ENCODE results near the gene SLCO1A2. TPM values are rescaled to one million over a fixed set of nuclear protein-coding genes. Genes with fewer than 3 reads are reported as not detected.

Gene SLCO1A2
- total RNA-seq, 2 donors from 2014 or later: not detected

DNA sequence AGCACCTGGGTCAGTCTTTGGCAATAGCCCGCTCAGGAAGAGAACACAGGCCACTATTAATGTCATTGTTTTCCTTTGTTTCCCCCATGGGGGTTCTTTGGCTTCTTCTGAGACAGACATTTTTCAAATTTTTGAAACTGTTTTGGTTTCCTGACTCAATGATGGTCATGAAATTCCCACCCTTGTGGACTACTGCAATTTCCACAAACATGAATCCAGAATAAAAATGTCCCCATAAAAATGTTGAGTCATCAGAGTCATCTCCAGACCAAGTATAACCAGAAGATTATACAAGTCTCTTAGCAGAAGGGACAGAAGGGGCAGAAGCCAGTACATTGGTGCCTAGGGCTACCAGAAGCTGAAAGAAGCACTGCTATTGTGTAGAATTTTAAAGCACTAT is 29.1 kb downstream of the SLCO1A2 start:
- DNase-seq (no peak), ATAC-seq (replicated peaks in 1 of 2) (no peak)
- no peaks in the 10 kb centered on the region for H3K36me3 Mint-ChIP-seq (ENCODE audit: insufficient read depth in 2 of 2)
- no peak overlapping the region for H3K27ac Mint-ChIP-seq
- peaks cover 16% of the 10 kb centered on the region for H3K27me3 Mint-ChIP-seq (ENCODE audit: low read depth)
- no peak overlapping the region for H3K4me3 Mint-ChIP-seq
- no peaks in the 10 kb centered on the region for H3K4me1 Mint-ChIP-seq (ENCODE audit: low read depth)
- H3K9me3 Mint-ChIP-seq: no peaks in the 10 kb centered on the region

DNA sequence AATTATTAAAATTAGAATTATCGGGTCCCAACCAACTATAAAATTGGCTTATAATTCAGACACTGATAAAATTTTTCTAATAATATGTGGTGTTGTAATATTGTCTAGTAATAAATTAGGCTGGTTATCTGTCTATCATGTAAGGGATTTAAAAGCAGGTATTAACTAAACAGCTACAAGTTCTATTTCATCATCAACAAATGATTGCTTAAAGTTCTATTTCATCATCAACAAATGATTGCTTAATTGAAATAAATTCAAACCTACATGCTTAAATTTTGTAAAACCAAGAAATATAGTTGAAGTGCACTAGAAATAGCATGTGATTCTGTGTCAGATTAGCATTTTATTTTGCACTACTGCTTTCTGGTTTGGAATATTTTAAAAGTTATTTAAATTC is 34.1 kb downstream of the SLCO1A2 start:
- no peaks in the 10 kb centered on the region for H3K36me3 Mint-ChIP-seq (ENCODE audit: insufficient read depth in 2 of 2)
- DNase-seq (no peak), ATAC-seq (replicated peaks in 1 of 2) (no peak)
- H3K27ac Mint-ChIP-seq: no peak overlapping the region
- peaks cover 21% of the 10 kb centered on the region for H3K27me3 Mint-ChIP-seq (ENCODE audit: low read depth)
- no peaks in the 10 kb centered on the region for H3K9me3 Mint-ChIP-seq
- no peaks in the 10 kb centered on the region for H3K4me1 Mint-ChIP-seq (ENCODE audit: low read depth)
- H3K4me3 Mint-ChIP-seq: no peak overlapping the region

DNA sequence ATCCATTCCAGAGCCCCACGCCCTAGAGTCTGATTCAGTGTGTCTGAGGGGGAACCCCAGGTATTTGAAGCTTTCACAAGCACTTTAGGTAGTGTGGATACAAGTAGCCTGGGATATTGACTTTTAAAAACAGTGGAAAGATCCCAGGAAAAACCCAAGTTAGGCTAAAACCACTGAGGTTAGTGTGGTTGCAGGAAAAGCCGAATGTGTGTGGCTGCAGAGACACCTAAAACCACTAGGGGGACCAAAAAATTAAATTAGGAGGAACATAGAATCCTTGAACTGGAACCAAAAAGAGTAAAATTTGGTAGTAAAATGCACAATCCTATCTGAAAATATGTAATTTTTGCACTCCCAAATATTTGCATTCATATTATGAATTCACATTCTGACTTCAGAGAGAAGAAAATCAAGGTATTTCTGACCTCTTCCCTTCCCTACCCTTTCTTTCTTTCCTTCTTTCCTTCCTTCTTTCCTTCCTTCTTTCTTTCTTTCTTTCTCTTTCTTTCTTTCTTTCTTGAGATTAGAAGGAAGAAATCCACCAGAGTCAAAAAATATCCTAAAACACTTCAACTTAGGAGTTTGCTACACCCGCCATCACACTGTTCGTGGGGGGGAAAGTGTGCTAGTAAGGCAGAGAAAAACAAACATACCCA is 37.8 kb downstream of the SLCO1A2 start:
- H3K27me3 Mint-ChIP-seq (ENCODE audit: low read depth): peaks cover 16% of the 10 kb centered on the region
- ATAC-seq (replicated peaks in 1 of 2): no peak
- H3K9me3 Mint-ChIP-seq: no peaks in the 10 kb centered on the region
- DNase-seq: peak in 1 of 2 donors; percentile 1
- H3K27ac Mint-ChIP-seq: no peak overlapping the region
- no peaks in the 10 kb centered on the region for H3K4me1 Mint-ChIP-seq (ENCODE audit: low read depth)
- no peak overlapping the region for H3K4me3 Mint-ChIP-seq
- H3K36me3 Mint-ChIP-seq (ENCODE audit: insufficient read depth in 2 of 2): no peaks in the 10 kb centered on the region

DNA sequence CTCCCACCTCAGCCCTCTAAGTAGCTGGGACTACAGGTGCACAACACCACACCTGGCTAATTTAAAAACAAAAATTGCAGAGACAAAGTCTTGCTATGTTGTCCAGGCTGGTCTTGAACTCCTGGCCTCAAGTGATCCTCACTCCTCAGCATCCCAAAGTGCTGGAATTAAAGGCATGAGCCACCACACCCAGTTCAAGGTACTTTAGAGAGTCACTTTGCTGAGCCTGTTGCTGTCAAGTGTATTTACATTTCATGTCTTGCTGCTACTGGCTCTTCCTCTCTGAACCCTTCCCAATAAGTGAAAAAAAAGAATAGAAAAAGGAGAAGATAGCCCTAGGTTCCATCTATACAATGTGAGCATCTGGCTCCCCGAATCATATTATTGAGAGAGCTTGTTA is 38.4 kb downstream of the SLCO1A2 start:
- ATAC-seq (replicated peaks in 1 of 2) (no peak), DNase-seq (no peak)
- H3K27me3 Mint-ChIP-seq (ENCODE audit: low read depth): peaks cover 13% of the 10 kb centered on the region
- H3K27ac Mint-ChIP-seq: no peak overlapping the region
- no peaks in the 10 kb centered on the region for H3K36me3 Mint-ChIP-seq (ENCODE audit: insufficient read depth in 2 of 2)
- H3K4me3 Mint-ChIP-seq: no peak overlapping the region
- no peaks in the 10 kb centered on the region for H3K9me3 Mint-ChIP-seq
- no peaks in the 10 kb centered on the region for H3K4me1 Mint-ChIP-seq (ENCODE audit: low read depth)

DNA sequence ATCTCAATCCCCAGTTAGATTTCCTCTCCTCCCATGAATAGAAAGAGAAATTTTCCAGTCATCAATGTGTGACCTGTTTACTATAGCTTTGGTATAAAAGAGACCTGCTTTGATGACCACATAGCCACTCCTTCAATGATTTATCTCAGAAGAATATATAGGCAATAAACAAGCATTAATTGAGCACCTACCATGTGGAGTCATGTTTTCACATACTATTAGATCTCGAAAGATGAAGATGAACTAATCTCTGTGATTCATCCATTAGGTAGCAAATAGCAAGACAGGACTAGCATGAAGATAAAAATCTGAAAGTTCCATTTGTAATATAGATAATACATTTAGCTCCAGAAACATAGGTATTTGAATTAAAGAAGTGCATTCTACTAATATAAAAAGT is 40.5 kb downstream of the SLCO1A2 start:
- no peaks in the 10 kb centered on the region for H3K4me1 Mint-ChIP-seq (ENCODE audit: low read depth)
- no peak for ATAC-seq (replicated peaks in 1 of 2)
- no peaks in the 10 kb centered on the region for H3K9me3 Mint-ChIP-seq

DNA sequence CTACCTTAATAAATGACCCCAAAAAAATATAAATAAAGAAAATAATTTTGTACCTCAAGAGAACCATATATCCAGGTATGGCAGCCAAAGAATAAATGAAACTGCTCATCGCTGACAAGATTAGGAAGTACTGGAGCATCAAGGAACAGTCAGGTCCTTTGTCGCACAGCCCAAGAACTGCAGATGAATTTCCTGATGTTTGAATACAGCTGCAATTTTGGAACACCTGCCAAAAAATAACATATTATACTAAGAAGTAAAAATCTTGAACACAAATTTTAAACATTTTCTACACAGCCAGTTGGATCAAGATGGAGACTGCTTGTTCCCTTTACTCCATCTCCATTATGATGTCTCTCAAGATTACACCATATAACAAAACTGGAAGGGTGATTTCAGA is 42.6 kb downstream of the SLCO1A2 start:
- Mint-ChIP-seq H3K27me3 (ENCODE audit: low read depth) (peaks cover 10% of the 10 kb centered on the region), H3K27ac (no peak overlapping the region), H3K4me3 (no peak overlapping the region), H3K36me3 (ENCODE audit: insufficient read depth in 2 of 2) (no peaks in the 10 kb centered on the region), H3K9me3 (no peaks in the 10 kb centered on the region), H3K4me1 (ENCODE audit: low read depth) (no peaks in the 10 kb centered on the region)
- no peak for ATAC-seq (replicated peaks in 1 of 2)
- no peak for DNase-seq

More for the DNA sequence above, 40.5 kb downstream of the SLCO1A2 start:
- Mint-ChIP-seq H3K27me3 (ENCODE audit: low read depth) (peaks cover 13% of the 10 kb centered on the region), H3K4me3 (no peak overlapping the region), H3K27ac (no peak overlapping the region), H3K36me3 (ENCODE audit: insufficient read depth in 2 of 2) (no peaks in the 10 kb centered on the region)
- DNase-seq: no peak

DNA sequence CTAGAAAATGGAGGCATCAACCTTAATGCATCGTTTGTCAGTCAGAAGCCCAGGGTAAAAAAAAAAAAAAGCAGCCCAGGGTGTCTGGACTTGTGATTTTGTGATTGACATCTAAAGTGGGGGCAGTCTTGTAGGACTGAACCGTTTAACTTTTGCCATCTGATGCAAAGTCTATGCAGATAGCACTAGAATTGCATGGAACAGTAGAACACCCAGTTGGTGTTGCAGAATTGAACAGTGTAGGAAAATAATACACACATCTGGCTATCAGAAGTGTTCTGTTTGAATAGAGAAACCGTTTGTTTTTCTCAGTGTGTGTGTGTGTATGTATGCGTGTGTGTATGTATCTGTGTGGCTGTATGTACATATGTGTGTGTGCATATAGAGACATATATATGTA is 45.0 kb downstream of the SLCO1A2 start:
- Mint-ChIP-seq H3K4me1 (ENCODE audit: low read depth) (no peaks in the 10 kb centered on the region), H3K27me3 (ENCODE audit: low read depth) (no peaks in the 10 kb centered on the region), H3K9me3 (no peaks in the 10 kb centered on the region), H3K36me3 (ENCODE audit: insufficient read depth in 2 of 2) (no peaks in the 10 kb centered on the region), H3K27ac (no peak overlapping the region), H3K4me3 (no peak overlapping the region)
- ATAC-seq (replicated peaks in 1 of 2): no peak
- DNase-seq: no peak

DNA sequence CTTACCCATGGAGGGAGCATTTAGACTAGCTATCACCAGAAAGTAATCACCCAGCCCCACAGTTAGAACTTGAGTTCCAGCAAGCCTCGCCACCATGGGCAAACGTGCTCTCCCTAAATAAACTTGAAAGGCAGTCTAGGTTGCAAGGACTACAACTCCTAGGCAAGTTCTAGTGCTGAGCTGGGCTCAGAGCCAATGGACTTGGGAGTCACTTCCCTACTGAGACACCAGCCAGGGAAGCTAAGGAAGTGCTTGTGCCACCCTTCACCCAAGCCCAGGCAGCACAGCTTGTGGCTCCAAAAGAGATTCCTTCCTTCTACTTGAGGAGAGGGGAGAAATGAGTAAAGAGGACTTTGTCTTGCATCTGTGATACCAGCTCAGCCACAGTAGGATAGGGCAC is 57.9 kb downstream of the SLCO1A2 start:
- H3K4me1 Mint-ChIP-seq (ENCODE audit: low read depth): no peaks in the 10 kb centered on the region
- no peak overlapping the region for H3K27ac Mint-ChIP-seq
- ATAC-seq (replicated peaks in 1 of 2): no peak
- no peaks in the 10 kb centered on the region for H3K36me3 Mint-ChIP-seq (ENCODE audit: insufficient read depth in 2 of 2)
- no peaks in the 10 kb centered on the region for H3K9me3 Mint-ChIP-seq
- peaks cover 13% of the 10 kb centered on the region for H3K27me3 Mint-ChIP-seq (ENCODE audit: low read depth)
- no peak overlapping the region for H3K4me3 Mint-ChIP-seq
- DNase-seq: no peak

DNA sequence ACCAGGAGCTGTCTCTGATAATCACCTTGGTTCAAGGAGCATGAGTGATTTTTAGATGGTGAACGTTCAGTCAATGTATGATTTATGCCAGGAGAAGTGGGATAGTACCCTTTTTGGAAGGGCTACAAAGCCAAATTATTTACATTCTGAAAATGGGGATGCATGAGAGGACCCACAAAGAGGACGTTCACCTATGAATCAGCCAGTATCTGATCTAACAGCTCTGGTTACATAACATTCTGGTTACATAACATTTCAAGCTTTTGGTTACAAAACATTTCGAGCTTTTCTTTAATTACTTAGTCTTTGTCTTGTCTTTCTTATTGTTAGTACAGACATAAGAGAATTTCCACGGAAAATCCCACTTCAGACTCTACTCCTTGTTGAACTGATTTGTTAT is 68.8 kb downstream of the SLCO1A2 start:
- H3K9me3 Mint-ChIP-seq: peaks cover 5 to 6% of the 10 kb centered on the region in 2 donors
- peaks cover 2 to 5% of the 10 kb centered on the region in 2 donors for H3K36me3 Mint-ChIP-seq (ENCODE audit: insufficient read depth in 2 of 2)
- no peak overlapping the region for H3K27ac Mint-ChIP-seq
- peaks cover 13% of the 10 kb centered on the region for H3K27me3 Mint-ChIP-seq (ENCODE audit: low read depth)
- no peaks in the 10 kb centered on the region for H3K4me1 Mint-ChIP-seq (ENCODE audit: low read depth)
- H3K4me3 Mint-ChIP-seq: no peak overlapping the region
- ATAC-seq (replicated peaks in 1 of 2) (no peak), DNase-seq (no peak)

DNA sequence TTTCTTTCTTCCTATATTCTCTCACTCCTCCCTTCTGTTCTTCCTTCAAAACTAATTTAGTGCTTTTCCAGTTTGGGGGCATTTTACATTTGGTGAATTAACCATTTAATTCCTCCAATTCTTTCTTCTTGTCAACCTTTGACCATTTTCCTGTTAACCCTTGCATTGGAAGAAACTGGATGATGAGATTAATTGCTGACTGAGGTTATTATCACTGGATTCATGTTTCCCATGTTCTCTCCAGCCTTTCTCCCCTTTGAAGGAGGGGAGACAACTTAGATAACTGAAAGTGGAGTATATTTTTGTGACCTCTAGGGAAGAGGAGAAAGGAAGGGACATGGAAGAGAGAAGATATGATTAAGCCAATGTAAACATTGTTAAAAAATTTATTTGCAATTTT is 70.5 kb downstream of the SLCO1A2 start:
- ATAC-seq (replicated peaks in 1 of 2) (no peak), DNase-seq (no peak)
- H3K27me3 Mint-ChIP-seq (ENCODE audit: low read depth): peaks cover 13% of the 10 kb centered on the region
- H3K36me3 Mint-ChIP-seq (ENCODE audit: insufficient read depth in 2 of 2): peaks cover 2 to 5% of the 10 kb centered on the region in 2 donors
- no peaks in the 10 kb centered on the region for H3K4me1 Mint-ChIP-seq (ENCODE audit: low read depth)
- H3K9me3 Mint-ChIP-seq: peaks cover 5 to 11% of the 10 kb centered on the region in 2 donors
- no peak overlapping the region for H3K4me3 Mint-ChIP-seq
- H3K27ac Mint-ChIP-seq: no peak overlapping the region

DNA sequence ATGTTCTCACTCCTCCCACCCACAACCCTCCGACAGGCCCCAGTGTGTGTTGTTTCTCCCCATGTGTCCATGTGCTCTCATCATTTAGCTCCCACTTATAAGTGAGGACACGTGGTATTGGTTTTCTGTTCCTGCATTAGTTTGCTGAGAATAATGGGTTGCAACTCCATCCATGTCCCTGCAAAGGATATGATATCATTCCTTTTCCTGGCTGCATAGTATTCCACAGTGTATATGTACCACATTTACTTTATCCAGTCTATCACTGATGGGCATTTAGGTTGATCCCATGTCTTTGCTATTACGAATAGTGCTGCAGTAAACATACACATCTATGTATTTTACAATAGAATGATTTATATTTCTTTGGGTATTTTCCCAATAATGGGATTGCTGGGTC is 77.5 kb downstream of the SLCO1A2 start:
- H3K9me3 Mint-ChIP-seq: peaks cover 0 to 6% of the 10 kb centered on the region in 2 donors
- ATAC-seq (replicated peaks in 1 of 2) (no peak), DNase-seq (no peak)
- no peaks in the 10 kb centered on the region for H3K27me3 Mint-ChIP-seq (ENCODE audit: low read depth)
- peaks cover 0 to 2% of the 10 kb centered on the region in 2 donors for H3K36me3 Mint-ChIP-seq (ENCODE audit: insufficient read depth in 2 of 2)
- H3K27ac Mint-ChIP-seq: no peak overlapping the region
- no peaks in the 10 kb centered on the region for H3K4me1 Mint-ChIP-seq (ENCODE audit: low read depth)
- H3K4me3 Mint-ChIP-seq: no peak overlapping the region

DNA sequence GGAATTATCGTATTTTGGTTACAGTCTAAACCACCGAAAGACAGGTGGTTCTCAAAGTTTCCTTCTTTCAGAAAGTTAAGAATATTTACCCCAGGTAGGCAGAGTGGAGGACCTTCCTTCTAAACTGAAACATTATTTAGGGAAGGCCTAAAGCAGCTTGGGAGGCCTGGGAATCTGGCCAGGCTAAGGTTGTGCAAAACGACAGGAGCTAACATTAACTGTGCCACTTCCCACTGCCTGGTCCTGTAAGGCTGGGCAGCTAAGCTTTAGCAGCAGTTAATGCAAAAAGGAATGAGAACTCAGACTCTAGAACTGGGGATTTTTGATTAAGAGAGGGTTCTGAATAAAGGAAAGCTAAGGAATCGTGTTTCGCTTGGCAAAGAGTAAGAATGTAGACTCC is 82.6 kb downstream of the SLCO1A2 start:
- Mint-ChIP-seq H3K4me3 (no peak overlapping the region), H3K9me3 (peaks cover 0 to under 1% of the 10 kb centered on the region in 2 donors), H3K27me3 (ENCODE audit: low read depth) (no peaks in the 10 kb centered on the region), H3K27ac (no peak overlapping the region), H3K36me3 (ENCODE audit: insufficient read depth in 2 of 2) (no peaks in the 10 kb centered on the region), H3K4me1 (ENCODE audit: low read depth) (no peaks in the 10 kb centered on the region)
- DNase-seq: no peak
- ATAC-seq (replicated peaks in 1 of 2): no peak

DNA sequence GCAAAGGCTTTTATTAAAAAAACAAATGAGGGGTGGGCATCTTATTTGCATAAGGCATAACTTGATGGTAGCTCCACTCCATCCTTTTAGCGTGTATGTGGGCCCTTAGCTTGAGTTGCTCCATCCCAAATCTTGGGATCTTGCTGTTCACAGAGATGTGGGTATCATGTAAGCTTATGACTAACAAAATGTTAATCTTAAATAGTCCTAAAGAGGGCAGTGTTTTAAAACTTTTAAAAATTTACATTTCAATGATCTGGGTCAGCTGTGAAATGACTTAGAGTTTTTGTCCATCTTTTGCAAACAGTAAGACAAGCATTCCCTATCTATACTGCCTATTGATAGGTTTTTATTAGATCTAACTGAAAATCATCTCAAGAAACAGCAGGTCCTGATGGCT is 86.0 kb downstream of the SLCO1A2 start:
- Mint-ChIP-seq H3K27ac (no peak overlapping the region), H3K4me1 (ENCODE audit: low read depth) (no peaks in the 10 kb centered on the region), H3K4me3 (no peak overlapping the region), H3K36me3 (ENCODE audit: insufficient read depth in 2 of 2) (no peaks in the 10 kb centered on the region), H3K9me3 (no peaks in the 10 kb centered on the region), H3K27me3 (ENCODE audit: low read depth) (no peaks in the 10 kb centered on the region)
- DNase-seq (no peak), ATAC-seq (replicated peaks in 1 of 2) (peak in 1 of 2 donors; percentile 11)

DNA sequence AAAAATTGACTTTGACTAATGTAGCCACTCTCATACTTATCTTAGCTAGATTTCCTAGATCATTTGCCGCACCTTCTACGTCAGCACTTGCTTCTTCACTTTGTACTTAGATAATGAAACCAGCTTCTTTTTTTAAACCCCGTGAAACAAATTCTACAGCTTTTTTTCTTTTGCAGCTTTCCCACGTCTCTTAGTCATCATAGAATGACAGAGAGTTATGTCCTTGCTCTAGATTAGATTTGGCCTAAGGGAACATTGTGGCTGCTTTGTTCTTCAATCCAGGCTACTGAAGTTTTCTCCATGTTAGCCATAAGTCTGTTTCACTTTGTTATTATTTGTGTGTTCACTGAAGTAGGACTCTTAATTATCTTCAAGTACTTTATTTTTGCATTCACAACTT is 94.9 kb downstream of the SLCO1A2 start:
- Mint-ChIP-seq H3K4me3 (no peak overlapping the region), H3K36me3 (ENCODE audit: insufficient read depth in 2 of 2) (no peaks in the 10 kb centered on the region), H3K27ac (no peak overlapping the region), H3K9me3 (no peaks in the 10 kb centered on the region), H3K27me3 (ENCODE audit: low read depth) (no peaks in the 10 kb centered on the region), H3K4me1 (ENCODE audit: low read depth) (no peaks in the 10 kb centered on the region)
- ATAC-seq (replicated peaks in 1 of 2) (no peak), DNase-seq (no peak)
